ENCODE measurements around the gene ARHGAP4.

GRCh38 chrX:153886915-153887314, 39.1 kb downstream of the ARHGAP4 start:
- no peak for TF ChIP-seq POLR2A (IDR thresholded peaks at IDR 0.05; ENCODE audit: low read depth, low read length)
- TF ChIP-seq NFE2L2 (IDR thresholded peaks at IDR 0.05; ENCODE audit: low read depth, low read length) = no peak
- TF ChIP-seq CTCF (conservative IDR thresholded peaks at IDR 0.05; ENCODE audit: low read depth, low read length) = no peak
- no peak for TF ChIP-seq RAD21 (IDR thresholded peaks at IDR 0.05; ENCODE audit: low read length)

All from IMR-90 (cell line).